H9 (cell line): Measurements from ENCODE around the gene IGLL1. TPM values are rescaled to one million over a fixed set of nuclear protein-coding genes. Genes with fewer than 3 reads are reported as not detected.

Experiments used
- DNase-seq: peaks from one replicate; pipeline ENCODE4 v3.0.0-alpha.2; 2017
- H2AFZ ChIP-seq: one replicate; pipeline ENCODE4 v1.6.1; 2013; ENCODE audit warnings: mild to moderate bottlenecking, low read length, control low read depth, moderate library complexity
- H2AK5ac ChIP-seq: 2 replicates; pipeline ENCODE4 v1.6.1; 2013; ENCODE audit warnings: low read length, control low read depth, mixed read lengths; ENCODE audit not compliant: insufficient read length
- H2BK120ac ChIP-seq: one replicate; pipeline ENCODE4 v1.6.1; 2013; ENCODE audit warnings: low read depth, mild to moderate bottlenecking, low read length, control low read depth, inconsistent platforms; ENCODE audit not compliant: poor library complexity, severe bottlenecking
- H2BK12ac ChIP-seq: 2 replicates; pipeline ENCODE4 v1.6.1; 2013; ENCODE audit warnings: low read length, control low read depth, mixed read lengths, low read depth; ENCODE audit not compliant: insufficient read length
- H2BK15ac ChIP-seq: 2 replicates; pipeline ENCODE4 v1.6.1; 2013; ENCODE audit warnings: low read depth, low read length, control low read depth
- H2BK20ac ChIP-seq: one replicate; pipeline ENCODE4 v1.6.1; 2013; ENCODE audit warnings: low read depth, mild to moderate bottlenecking, low read length, control low read depth, inconsistent platforms; ENCODE audit not compliant: poor library complexity, severe bottlenecking
- H2BK5ac ChIP-seq: 2 replicates; pipeline ENCODE4 v1.6.1; 2013; ENCODE audit warnings: low read length, control low read depth, mixed read lengths; ENCODE audit not compliant: insufficient read length
- H3K14ac ChIP-seq: 2 replicates; pipeline ENCODE4 v1.6.1; 2013; ENCODE audit warnings: low read length, control low read depth; ENCODE audit not compliant: insufficient read depth
- H3K18ac ChIP-seq: 2 replicates; pipeline ENCODE4 v1.6.1; 2013; ENCODE audit warnings: low read depth, mild to moderate bottlenecking, mixed read lengths, low read length, control low read depth; ENCODE audit not compliant: insufficient read length
- H3K23ac ChIP-seq: 2 replicates; pipeline ENCODE4 v1.6.1; 2013; ENCODE audit warnings: low read length, control low read depth, mixed read lengths, low read depth; ENCODE audit not compliant: insufficient read length
- H3K23me2 ChIP-seq: 2 replicates; pipeline ENCODE4 v1.6.1; 2013; ENCODE audit warnings: low read depth, mild to moderate bottlenecking, mixed read lengths, low read length, control low read depth; ENCODE audit not compliant: insufficient read length, poor library complexity, severe bottlenecking
- H3K27ac ChIP-seq: 2 replicates; pipeline ENCODE4 v1.5.1; 2013; ENCODE audit warnings: low read length, control low read depth, mixed read lengths, low read depth; ENCODE audit not compliant: insufficient read length
- H3K27me3 ChIP-seq: 2 replicates; pipeline ENCODE4 v1.6.1; 2013; ENCODE audit warnings: low read length, control low read depth, inconsistent platforms; ENCODE audit not compliant: insufficient read depth
- H3K4ac ChIP-seq: 2 replicates; pipeline ENCODE4 v1.6.1; 2013; ENCODE audit warnings: low read depth, mild to moderate bottlenecking, control low read depth, inconsistent platforms, low read length, moderate library complexity
- H3K4me1 ChIP-seq: 2 replicates; pipeline ENCODE4 v1.6.1; 2013; ENCODE audit warnings: low read length, control low read depth, inconsistent platforms; ENCODE audit not compliant: insufficient read depth
- H3K4me2 ChIP-seq: 2 replicates; pipeline ENCODE4 v1.6.1; 2013; ENCODE audit warnings: low read length, control low read depth, mixed read lengths; ENCODE audit not compliant: insufficient read length, insufficient read depth
- H3K56ac ChIP-seq: 2 replicates; pipeline ENCODE4 v1.6.1; 2013; ENCODE audit warnings: low read depth, mild to moderate bottlenecking, mixed read lengths, low read length, control low read depth; ENCODE audit not compliant: insufficient read length
- H3K79me1 ChIP-seq: 2 replicates; pipeline ENCODE4 v1.6.1; 2013; ENCODE audit warnings: low read depth, mild to moderate bottlenecking, moderate library complexity, low read length, control low read depth, inconsistent platforms; ENCODE audit not compliant: insufficient read depth, poor library complexity, severe bottlenecking
- H3K79me2 ChIP-seq: 2 replicates; pipeline ENCODE4 v1.6.1; 2013; ENCODE audit warnings: low read length, control low read depth, inconsistent platforms; ENCODE audit not compliant: insufficient read depth
- H3K9ac ChIP-seq: 2 replicates; pipeline ENCODE4 v1.6.1; 2013; ENCODE audit warnings: low read length, control low read depth, mixed read lengths; ENCODE audit not compliant: insufficient read length; ENCODE audit errors: extremely low read depth
- H3K9me3 ChIP-seq: one replicate; pipeline ENCODE4 v1.6.1; 2013; ENCODE audit warnings: low read depth, low read length, inconsistent platforms; ENCODE audit not compliant: control insufficient read depth
- H3T11ph ChIP-seq: one replicate; pipeline ENCODE4 v1.6.1; 2013; ENCODE audit warnings: mild to moderate bottlenecking, low read length, control low read depth, inconsistent platforms
- H4K20me1 ChIP-seq: one replicate; pipeline ENCODE4 v1.6.1; 2013; ENCODE audit not compliant: control insufficient read depth, insufficient read length, insufficient read depth
- H4K5ac ChIP-seq: 2 replicates; pipeline ENCODE4 v1.6.1; 2013; ENCODE audit warnings: low read depth, mild to moderate bottlenecking, mixed read lengths, low read length, control low read depth; ENCODE audit not compliant: insufficient read length
- H4K8ac ChIP-seq: replicated peaks from 2 replicates; pipeline ENCODE4 v1.6.1; 2013; ENCODE audit warnings: low read length, control low read depth, mixed read lengths, low read depth; ENCODE audit not compliant: insufficient read length
- H4K91ac ChIP-seq: 2 replicates; pipeline ENCODE4 v1.6.1; 2013; ENCODE audit warnings: low read depth, mild to moderate bottlenecking, moderate library complexity, mixed read lengths, low read length, control low read depth; ENCODE audit not compliant: insufficient read length
- H3K27ac Mint-ChIP-seq, 3 experiments: 2 replicates in 2 of 3; 3 replicates in 1 of 3; pipeline ENCODE4 v1.8.0; 2020 to 2021; ENCODE audit warnings: mixed read lengths in 3 of 3, mild to moderate bottlenecking in 1 of 3, moderate library complexity in 1 of 3
- H3K27me3 Mint-ChIP-seq: 2 replicates; pipeline ENCODE4 v1.8.0; 2021; ENCODE audit warnings: low read depth, mild to moderate bottlenecking, moderate library complexity, mixed read lengths
- H3K36me3 Mint-ChIP-seq, 3 experiments: 2 replicates in 2 of 3; 3 replicates in 1 of 3; pipeline ENCODE4 v1.8.0; 2020 to 2021; ENCODE audit warnings: low read depth in 3 of 3, mixed read lengths in 3 of 3; ENCODE audit not compliant: insufficient read depth in 1 of 3
- H3K4me1 Mint-ChIP-seq, 2 experiments: 2 replicates each; pipeline ENCODE4 v1.8.0; 2020; ENCODE audit warnings: mixed read lengths in 2 of 2
- H3K4me3 Mint-ChIP-seq, 2 experiments: 2 replicates in 1 of 2; 3 replicates in 1 of 2; pipeline ENCODE4 v1.8.0; 2020 to 2021; ENCODE audit warnings: mild to moderate bottlenecking in 2 of 2, mixed read lengths in 2 of 2, moderate library complexity in 1 of 2
- H3K9me3 Mint-ChIP-seq, 2 experiments: 2 replicates in 1 of 2; 3 replicates in 1 of 2; pipeline ENCODE4 v1.8.0; 2020; ENCODE audit warnings: mild to moderate bottlenecking in 2 of 2, mixed read lengths in 2 of 2, moderate library complexity in 1 of 2
- CTCF ChIP-seq: fragments of 200-600 bp; sonication (generic); conservative IDR thresholded peaks from 3 replicates; pipeline ENCODE4 v1.8.0; 2021; ENCODE audit warnings: antibody characterized with exemption, mild to moderate bottlenecking
- WGBS: extraction: QIAGEN DNeasy Blood & Tissue Kit; methylation state at CpG from one replicate; pipeline ENCODE4 v1.1.7; 2013; ENCODE audit warnings: missing lambda C conversion rate, low lambda C conversion rate, mixed read lengths; ENCODE audit not compliant: insufficient read length; ENCODE audit errors: extremely low coverage; 5-methylcytosine and 5-hydroxymethylcytosine counted together
- total RNA-seq: library from RNA; stranded (reverse); gene quantifications from 2 replicates; pipeline ENCODE4 v1.2.1, GENCODE V29; 2021

Gene IGLL1
- total RNA-seq, 1 experiment from 2014 or later, result not detected

- Histone ChIP-seq H3K18ac (no peak overlapping the region), H4K5ac (no peak overlapping the region), H3K4me1 (no peaks in the 10 kb centered on the region), H3K23me2 (no peaks in the 10 kb centered on the region), H3K27me3 (no peaks in the 10 kb centered on the region; the same call in 1 of the 2 replicates), H3K9me3 (no peaks in the 10 kb centered on the region), H3K56ac (no peak overlapping the region), H3K4ac (no peak overlapping the region), H3K23ac (no peak overlapping the region), H2AFZ (no peak overlapping the region), H2BK20ac (no peak overlapping the region), H3K79me1 (no peaks in the 10 kb centered on the region), H2BK5ac (no peak overlapping the region), H2BK120ac (no peak overlapping the region), H3T11ph (no peak overlapping the region), H3K27ac (no peak overlapping the region), H3K4me2 (no peak overlapping the region), H3K9ac (no peak overlapping the region), H4K20me1 (no peaks in the 10 kb centered on the region), H3K14ac (no peak overlapping the region), H4K91ac (no peak overlapping the region), H2BK12ac (no peak overlapping the region), H2AK5ac (no peak overlapping the region), H4K8ac (no peak overlapping the region), H2BK15ac (no peak overlapping the region), H3K79me2 (no peaks in the 10 kb centered on the region)
- no CpG with 5 or more reads among the region's 7 CpGs for WGBS
- Mint-ChIP-seq H3K36me3 (no peaks in the 10 kb centered on the region), H3K27me3 (peaks cover 62% of the 10 kb centered on the region), H3K4me1 (peaks cover 0 to 14% of the 10 kb centered on the region in 2 experiments; a peak in 2 of 4 replicates), H3K4me3 (no peak overlapping the region), H3K27ac (no peak overlapping the region), H3K9me3 (no peaks in the 10 kb centered on the region)
- TF ChIP-seq CTCF, result no peak
- peak; percentile 22 for DNase-seq
Observed at GRCh38 chr22:23556026-23556620, 24.0 kb downstream of the IGLL1 start.
